HEK293 (cell line): ENCODE measurements around the gene LIX1L.

Source experiments
- CTCF ChIA-PET: fragments of 350-600 bp; formaldehyde crosslinking; extraction: SDS; loops from one replicate; lab custom pipeline; 2021; ENCODE audit warnings: antibody characterized with exemption; lab: Yijun Ruan, JAX
- POLR2A ChIA-PET: fragments of 300-600 bp; formaldehyde crosslinking; extraction: SDS; loops from one replicate; lab custom pipeline; 2020; ENCODE audit warnings: antibody characterized with exemption, inconsistent platforms; lab: Yijun Ruan, JAX
- H3K27ac ChIP-seq: fragments of 200-500 bp; sonication (Bioruptor generic); 2 replicates; pipeline ENCODE4 v1.5.1; 2014; ENCODE audit warnings: low read depth, low read length, control low read depth, inconsistent platforms; ENCODE audit errors: extremely low read depth
- H3K36me3 ChIP-seq, 2 experiments: fragments of 200-500 bp in 1 of 2; sonication (Bioruptor generic) in 1 of 2; 1 replicate in 1 of 2; 2 replicates in 1 of 2; pipeline ENCODE4 v1.5.1; 2014 to 2017; ENCODE audit warnings: inconsistent platforms in 2 of 2, low read length in 2 of 2; ENCODE audit not compliant: control insufficient read depth in 2 of 2, insufficient read depth in 1 of 2
- H3K4me1 ChIP-seq: fragments of 200-500 bp; sonication (Bioruptor generic); 2 replicates; pipeline ENCODE4 v1.5.1; 2014; ENCODE audit warnings: mild to moderate bottlenecking, low read length, inconsistent platforms; ENCODE audit not compliant: control insufficient read depth, insufficient read depth
- H3K4me3 ChIP-seq: 2 replicates; pipeline ENCODE4 v1.5.1; 2011; ENCODE audit warnings: low read depth, mild to moderate bottlenecking, control low read depth, low read length, moderate library complexity
- H3K9me3 ChIP-seq: fragments of 200-500 bp; sonication (Bioruptor generic); 2 replicates; pipeline ENCODE4 v1.5.1; 2014; ENCODE audit warnings: low read depth, low read length, inconsistent platforms; ENCODE audit not compliant: control insufficient read depth, insufficient read depth
- GLIS1 ChIP-seq: fragments of 450-650 bp; formaldehyde crosslinking; IDR thresholded peaks from 2 replicates; pipeline ENCODE4 v1.5.1; 2016; ENCODE audit warnings: missing biosample characterization, missing genetic modification characterization
- IKZF3 ChIP-seq: fragments of 450-650 bp; IDR thresholded peaks from 2 replicates; pipeline ENCODE4 v1.5.0; 2018; ENCODE audit warnings: missing biosample characterization, mild to moderate bottlenecking, missing genetic modification characterization, moderate library complexity
- KLF9 ChIP-seq: fragments of 450-650 bp; formaldehyde crosslinking; IDR thresholded peaks from 2 replicates; pipeline ENCODE4 v1.5.1; 2016; ENCODE audit warnings: missing biosample characterization, missing genetic modification characterization, low read depth
- MYNN ChIP-seq: fragments of 450-650 bp; formaldehyde crosslinking; IDR thresholded peaks from 2 replicates; pipeline ENCODE4 v1.5.1; 2016; ENCODE audit warnings: missing biosample characterization, missing genetic modification characterization, borderline replicate concordance
- PRDM10 ChIP-seq: fragments of 450-650 bp; formaldehyde crosslinking; IDR thresholded peaks from 2 replicates; pipeline ENCODE4 v1.5.1; 2016; ENCODE audit warnings: missing biosample characterization, missing genetic modification characterization
- TRIM28 ChIP-seq: IDR thresholded peaks from 2 replicates; pipeline ENCODE4 v1.6.1; 2011; ENCODE audit warnings: low read length, control low read depth, borderline replicate concordance
- ZNF341 ChIP-seq: fragments of 450-650 bp; formaldehyde crosslinking; IDR thresholded peaks from 2 replicates; pipeline ENCODE4; 2016; ENCODE audit warnings: low read depth, missing biosample characterization, missing genetic modification characterization
- ZNF366 ChIP-seq: fragments of 450-650 bp; formaldehyde crosslinking; conservative IDR thresholded peaks from 2 replicates; pipeline ENCODE4 v1.5.1; 2016; ENCODE audit warnings: missing biosample characterization, missing genetic modification characterization
- ZNF654 ChIP-seq: fragments of 450-650 bp; formaldehyde crosslinking; IDR thresholded peaks from 2 replicates; pipeline ENCODE4 v1.5.1; 2016; ENCODE audit warnings: low read depth, missing biosample characterization, missing genetic modification characterization
- ZNF664 ChIP-seq: fragments of 450-650 bp; formaldehyde crosslinking; IDR thresholded peaks from 2 replicates; pipeline ENCODE4 v1.5.1; 2016; ENCODE audit warnings: missing biosample characterization, missing genetic modification characterization
- ZSCAN30 ChIP-seq: fragments of 450-650 bp; IDR thresholded peaks from 2 replicates; pipeline ENCODE4 v1.5.1; 2018; ENCODE audit warnings: missing biosample characterization, mild to moderate bottlenecking, missing genetic modification characterization, moderate library complexity
- TF ChIP-seq, protein P1 (sequence below): fragments of 450-650 bp; formaldehyde crosslinking; IDR thresholded peaks from 2 replicates; pipeline ENCODE4 v1.5.1; 2017; ENCODE audit warnings: missing biosample characterization, missing genetic modification characterization
- TF ChIP-seq, protein P2 (sequence below): fragments of 450-650 bp; formaldehyde crosslinking; IDR thresholded peaks from 2 replicates; pipeline ENCODE4 v1.5.1; 2016; ENCODE audit warnings: missing biosample characterization, missing genetic modification characterization

Gene LIX1L

GRCh38 chr1:145959333-145959732, 1.5 kb upstream of the LIX1L start:
- peaks cover 12% of the 10 kb centered on the region for H3K4me1 ChIP-seq
- TF ChIP-seq KLF9 (tag by site-specific recombination) (no peak), TRIM28 (no peak), PRDM10 (tag by site-specific recombination) (peak; percentile 90), GLIS1 (no peak), ZNF366 (tag by site-specific recombination) (0 out of 2 replicates have a peak, but pooled peaks have one; percentile 2), ZNF341 (tag by site-specific recombination) (peak; percentile 89)
- TF ChIP-seq, all 188 proteins: peak for 3
- CTCF ChIA-PET = interaction anchor here (0.5 to 3.6 kb wide), 6 partner anchors 14 to 68 kb away, joined by 3 to 15 read pairs (median 5); partner anchors contain the start of gene RBM8A

DNA sequence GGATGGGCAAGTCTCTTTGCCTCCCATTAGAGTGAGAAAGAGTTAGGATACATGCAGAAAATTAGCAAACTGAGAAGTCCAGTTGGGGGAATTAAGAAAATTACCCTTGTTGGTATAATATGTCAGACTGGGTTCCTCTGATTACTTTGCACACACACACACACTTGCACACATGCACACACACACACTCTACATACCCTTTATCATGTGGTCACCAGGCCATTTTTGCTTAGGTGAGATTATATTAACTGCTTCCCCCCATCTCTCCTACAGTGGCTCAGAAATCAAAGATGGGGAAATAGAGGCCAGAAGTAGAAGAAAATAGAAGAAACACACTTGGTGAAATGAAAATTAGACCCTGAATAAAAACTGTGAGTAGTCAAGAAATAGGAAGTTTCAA, 917 bp upstream of the LIX1L start:
- ChIA-PET CTCF (interaction anchor here (0.5 to 3.6 kb wide), 10 partner anchors 18 to 109 kb away, joined by 3 to 15 read pairs (median 4); partner anchors contain the start of gene RBM8A), POLR2A (interaction anchor here (1.0 to 2.6 kb wide), 10 partner anchors 8 to 109 kb away, joined by 3 to 51 read pairs (median 4); partner anchors contain the start of genes PEX11B and RBM8A)
- Histone ChIP-seq H3K4me3 (no peak overlapping the region), H3K27ac (no peak overlapping the region), H3K9me3 (no peaks in the 10 kb centered on the region), H3K36me3 (no peaks in the 10 kb centered on the region), H3K4me1 (peaks cover 10% of the 10 kb centered on the region)
- TF ChIP-seq, protein P1, sequence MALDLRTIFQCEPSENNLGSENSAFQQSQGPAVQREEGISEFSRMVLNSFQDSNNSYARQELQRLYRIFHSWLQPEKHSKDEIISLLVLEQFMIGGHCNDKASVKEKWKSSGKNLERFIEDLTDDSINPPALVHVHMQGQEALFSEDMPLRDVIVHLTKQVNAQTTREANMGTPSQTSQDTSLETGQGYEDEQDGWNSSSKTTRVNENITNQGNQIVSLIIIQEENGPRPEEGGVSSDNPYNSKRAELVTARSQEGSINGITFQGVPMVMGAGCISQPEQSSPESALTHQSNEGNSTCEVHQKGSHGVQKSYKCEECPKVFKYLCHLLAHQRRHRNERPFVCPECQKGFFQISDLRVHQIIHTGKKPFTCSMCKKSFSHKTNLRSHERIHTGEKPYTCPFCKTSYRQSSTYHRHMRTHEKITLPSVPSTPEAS (tag by site-specific recombination) = peak; percentile 70; the same call in 1 of the 2 replicates
- TF ChIP-seq ZNF341 (tag by site-specific recombination) (no peak), ZNF654 (tag by site-specific recombination) (no peak), ZNF664 (peak; percentile 91), PRDM10 (tag by site-specific recombination) (no peak), MYNN (tag by site-specific recombination) (no peak), ZSCAN30 (tag by site-specific recombination) (no peak), IKZF3 (tag by site-specific recombination) (no peak)
- TF ChIP-seq, protein P2, sequence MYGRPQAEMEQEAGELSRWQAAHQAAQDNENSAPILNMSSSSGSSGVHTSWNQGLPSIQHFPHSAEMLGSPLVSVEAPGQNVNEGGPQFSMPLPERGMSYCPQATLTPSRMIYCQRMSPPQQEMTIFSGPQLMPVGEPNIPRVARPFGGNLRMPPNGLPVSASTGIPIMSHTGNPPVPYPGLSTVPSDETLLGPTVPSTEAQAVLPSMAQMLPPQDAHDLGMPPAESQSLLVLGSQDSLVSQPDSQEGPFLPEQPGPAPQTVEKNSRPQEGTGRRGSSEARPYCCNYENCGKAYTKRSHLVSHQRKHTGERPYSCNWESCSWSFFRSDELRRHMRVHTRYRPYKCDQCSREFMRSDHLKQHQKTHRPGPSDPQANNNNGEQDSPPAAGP (tag by site-specific recombination) = no peak

More at GRCh38 chr1:145959333-145959732, 1.5 kb upstream of the LIX1L start:
- no peak overlapping the region for H3K4me3 ChIP-seq
- POLR2A ChIA-PET = interaction anchor here (2.2 to 2.6 kb wide), 3 partner anchors 15 to 40 kb away, joined by 6 to 51 read pairs (median 9); partner anchors contain the start of genes PEX11B and RBM8A
- no peaks in the 10 kb centered on the region for H3K9me3 ChIP-seq
- no peaks in the 10 kb centered on the region for H3K36me3 ChIP-seq
- no peak overlapping the region for H3K27ac ChIP-seq
